Stimulated activated CD4-positive, alpha-beta T cell treated with anti-CD3 and anti-CD28 coated beads, Interleukin-2, amount 100 ng/mL, for 48 hours (primary cell): ENCODE results near the gene TYMP.
"Not testable (repeated sequence)": the region's sequence is repeated elsewhere in the genome, so short reads cannot be mapped to it uniquely, and the experiment has no call there.

Source experiments
- DNase-seq, 2 donors: peaks; one replicate each; pipeline ENCODE4 v3.0.0-alpha.2; 2020

The TYMP gene

GRCh38 chr22:50562523-50563412 is 33.0 kb upstream of the TYMP start, which contains the start of gene SYCE3:
Gene SYCE3, minus strand, starts transcription at chr22:50562919. Its CDS starts 6,514 bp downstream, at chr22:50556405.
- DNase-seq, result peak; percentile 99

GRCh38 chr22:50561401-50562358 is 31.9 kb upstream of the TYMP start:
- no peak for DNase-seq

GRCh38 chr22:50560034-50560433 is 30.2 kb upstream of the TYMP start:
- no peak for DNase-seq

- no peak for DNase-seq
These were observed 26.9 kb upstream of the TYMP start for GRCh38 chr22:50556703-50557102.

GRCh38 chr22:50553310-50553709 is 23.5 kb upstream of the TYMP start:
- DNase-seq, result no peak

- DNase-seq, result no peak
These were observed 21.4 kb upstream of the TYMP start for GRCh38 chr22:50551160-50551752.

GRCh38 chr22:50550395-50550794 is 20.6 kb upstream of the TYMP start:
- DNase-seq, result no peak

- no peak for DNase-seq
These were observed 19.3 kb upstream of the TYMP start for GRCh38 chr22:50548921-50549790.

- no peak for DNase-seq
These were observed 18.5 kb upstream of the TYMP start for GRCh38 chr22:50548040-50548920.

GRCh38 chr22:50547263-50547985 is 17.6 kb upstream of the TYMP start:
- DNase-seq, result no peak

- DNase-seq, result no peak
These were observed 16.8 kb upstream of the TYMP start for GRCh38 chr22:50546326-50547262.

- DNase-seq, result no peak
These were observed 15.9 kb upstream of the TYMP start, which contains the start of gene KLHDC7B for GRCh38 chr22:50545522-50546325. Gene KLHDC7B, plus strand, starts transcription at chr22:50545899. Its CDS starts 345 bp downstream, at chr22:50546244.

GRCh38 chr22:50544746-50545253 is 15.0 kb upstream of the TYMP start:
- no peak for DNase-seq

GRCh38 chr22:50544078-50544745 is 14.4 kb upstream of the TYMP start:
- DNase-seq, result peak; percentile 81

- no peak for DNase-seq
These were observed 12.7 kb upstream of the TYMP start for GRCh38 chr22:50542416-50542927.

- not testable (repeated sequence) for DNase-seq
These were observed 11.8 kb upstream of the TYMP start for GRCh38 chr22:50541667-50542026.

- DNase-seq, result no peak
These were observed 10.6 kb upstream of the TYMP start for GRCh38 chr22:50540381-50540780.
